CD4-positive, CD25-positive, alpha-beta regulatory T cell (primary cell): ENCODE data around the gene CHAC1. TPM values are rescaled to one million over a fixed set of nuclear protein-coding genes. Genes with fewer than 3 reads are reported as not detected.
"Not testable (repeated sequence)": the region's sequence is repeated elsewhere in the genome, so short reads cannot be mapped to it uniquely, and the experiment has no call there.

Source experiments
- ATAC-seq, 2 donors: fragments of 150-1000 bp; cut with Tn5 transposase; one replicate each; pipeline ENCODE4 v1.10.0; 2021; ENCODE audit warnings: low read depth in 2 of 2, moderate number of reproducible peaks in 2 of 2, moderate library complexity in 1 of 2
- DNase-seq, 3 donors: peaks; one replicate each; pipeline versions ENCODE4 v3.0.0 to v3.0.0-alpha.2; 2012 to 2022; ENCODE audit warnings: mixed read lengths in 1 of 3
- H3K27ac ChIP-seq: one replicate; pipeline ENCODE4 v1.7.0; 2013; ENCODE audit warnings: mild to moderate bottlenecking, low read length; ENCODE audit not compliant: insufficient read depth, poor library complexity, severe bottlenecking
- H3K27me3 ChIP-seq: one replicate; pipeline ENCODE4 v1.7.0; 2013; ENCODE audit warnings: low read length; ENCODE audit not compliant: control insufficient read depth, insufficient read depth
- H3K36me3 ChIP-seq: one replicate; pipeline ENCODE4 v1.7.0; 2013; ENCODE audit warnings: mild to moderate bottlenecking, low read length, moderate library complexity; ENCODE audit not compliant: control insufficient read depth, insufficient read depth
- H3K4me1 ChIP-seq: 2 replicates; pipeline ENCODE4 v1.7.0; 2013; ENCODE audit warnings: mild to moderate bottlenecking, low read length; ENCODE audit not compliant: insufficient read depth, control insufficient read depth, poor library complexity, severe bottlenecking
- H3K4me3 ChIP-seq: one replicate; pipeline ENCODE4 v1.7.0; 2013; ENCODE audit warnings: low read depth, mild to moderate bottlenecking, low read length, moderate library complexity
- H3K9me3 ChIP-seq, 2 experiments: 1 replicate in 1 of 2; 2 replicates in 1 of 2; pipeline ENCODE4 v1.7.0; 2013; ENCODE audit warnings: low read length in 2 of 2, mild to moderate bottlenecking in 1 of 2, moderate library complexity in 1 of 2; ENCODE audit not compliant: control insufficient read depth in 2 of 2
- H3K27ac Mint-ChIP-seq, 3 donors: one replicate each; pipeline ENCODE4 v1.8.0; 2020 to 2022; ENCODE audit warnings: mild to moderate bottlenecking in 3 of 3, mixed read lengths in 3 of 3, moderate library complexity in 2 of 3
- H3K27me3 Mint-ChIP-seq: one replicate; pipeline ENCODE4 v1.8.0; 2022; ENCODE audit warnings: mild to moderate bottlenecking, mixed read lengths
- H3K36me3 Mint-ChIP-seq: one replicate; pipeline ENCODE4 v1.8.0; 2020; ENCODE audit warnings: mixed read lengths
- H3K4me1 Mint-ChIP-seq, 4 donors: one replicate each; pipeline ENCODE4 v1.8.0; 2020 to 2022; ENCODE audit warnings: mixed read lengths in 4 of 4, mild to moderate bottlenecking in 1 of 4
- H3K4me3 Mint-ChIP-seq, 4 donors: one replicate each; pipeline ENCODE4 v1.8.0; 2020 to 2022; ENCODE audit warnings: mild to moderate bottlenecking in 4 of 4, mixed read lengths in 4 of 4, moderate library complexity in 3 of 4
- H3K9me3 Mint-ChIP-seq, 7 donors: one replicate each; pipeline ENCODE4 v1.8.0; 2020 to 2022; ENCODE audit warnings: mixed read lengths in 7 of 7, mild to moderate bottlenecking in 3 of 7, moderate library complexity in 2 of 7
- polyA plus RNA-seq, 4 donors: library from polyadenylated mRNA; unstranded; fragments of 300-500 nt; fragmentation: Illumina TruSeq; gene quantifications; one replicate each; pipeline ENCODE4 v1.2.3, GENCODE V29; 2021
- total RNA-seq: library from RNA; stranded (reverse); gene quantifications from one replicate; pipeline ENCODE4 v1.2.3, GENCODE V29; 2022

Gene CHAC1
- total and polyA plus RNA-seq, 5 donors from 2014 or later = 0.26 to 0.64 (median 0.45) TPM; not detected in 2

GRCh38 chr15:40957581-40958051 is 4.3 kb downstream of the CHAC1 start:
- Mint-ChIP-seq H3K4me3 (peak overlapping the region in 1 of 4 donors; percentile 10), H3K9me3 (no peaks in the 10 kb centered on the region), H3K36me3 (no peaks in the 10 kb centered on the region), H3K27me3 (peaks cover 24% of the 10 kb centered on the region), H3K4me1 (peaks cover 0 to 21% (median 11%) of the 10 kb centered on the region in 4 donors), H3K27ac (no peak overlapping the region)
- Histone ChIP-seq H3K4me3 (no peak overlapping the region), H3K4me1 (peaks cover 12% of the 10 kb centered on the region), H3K27me3 (no peaks in the 10 kb centered on the region), H3K27ac (no peak overlapping the region), H3K9me3 (no peaks in the 10 kb centered on the region), H3K36me3 (no peaks in the 10 kb centered on the region)
- ATAC-seq (no peak), DNase-seq (no peak)

DNA sequence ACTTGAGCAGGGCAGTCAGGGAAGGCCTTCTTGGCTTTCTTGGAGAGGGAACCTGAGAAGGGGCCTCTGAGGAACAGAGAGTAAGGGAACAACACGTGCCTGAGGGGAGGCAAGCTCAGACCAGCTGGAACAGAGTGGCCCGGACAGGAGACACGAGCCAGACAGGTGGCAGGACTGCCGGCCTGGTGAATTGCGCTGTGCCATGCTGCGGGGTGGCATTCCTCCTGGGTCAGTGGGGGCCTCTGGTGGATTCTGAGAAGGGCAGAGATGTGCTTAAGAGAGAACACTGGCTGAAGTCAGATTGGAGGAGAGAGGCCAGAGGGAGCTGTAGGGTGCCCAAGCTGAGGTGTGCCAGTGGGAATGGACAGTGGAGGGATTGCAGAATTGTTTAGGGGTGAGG is 4.9 kb downstream of the CHAC1 start:
- Histone ChIP-seq H3K4me3 (no peak overlapping the region), H3K9me3 (no peaks in the 10 kb centered on the region), H3K36me3 (no peaks in the 10 kb centered on the region), H3K27me3 (no peaks in the 10 kb centered on the region), H3K27ac (no peak overlapping the region), H3K4me1 (peaks cover 8% of the 10 kb centered on the region)
- no peaks in the 10 kb centered on the region for H3K36me3 Mint-ChIP-seq
- ATAC-seq = no peak
- DNase-seq = no peak
- H3K4me3 Mint-ChIP-seq = peak overlapping the region in 2 of 4 donors; percentile 10
- peak overlapping the region in 1 of 3 donors; percentile 67 for H3K27ac Mint-ChIP-seq
- peaks cover 22% of the 10 kb centered on the region for H3K27me3 Mint-ChIP-seq
- H3K4me1 Mint-ChIP-seq = peaks cover 0 to 17% (median 10%) of the 10 kb centered on the region in 4 donors
- H3K9me3 Mint-ChIP-seq = no peaks in the 10 kb centered on the region

- Histone ChIP-seq H3K27me3 (no peaks in the 10 kb centered on the region), H3K4me3 (no peak overlapping the region), H3K36me3 (no peaks in the 10 kb centered on the region), H3K27ac (no peak overlapping the region), H3K4me1 (peaks cover 5% of the 10 kb centered on the region), H3K9me3 (no peaks in the 10 kb centered on the region)
- Mint-ChIP-seq H3K4me1 (peaks cover 0 to 12% (median 8%) of the 10 kb centered on the region in 4 donors), H3K9me3 (no peaks in the 10 kb centered on the region), H3K27me3 (peaks cover 19% of the 10 kb centered on the region), H3K27ac (peak overlapping the region; percentile 32 to 66 (median 34)), H3K36me3 (no peaks in the 10 kb centered on the region), H3K4me3 (peak overlapping the region in 1 of 4 donors; percentile 10)
- DNase-seq (no peak), ATAC-seq (no peak)
Measured at GRCh38 chr15:40958723-40959122, 5.5 kb downstream of the CHAC1 start.

GRCh38 chr15:40959331-40960141 is 6.3 kb downstream of the CHAC1 start:
- peaks cover 24% of the 10 kb centered on the region for H3K27me3 Mint-ChIP-seq
- H3K27ac Mint-ChIP-seq = peak overlapping the region in 2 of 3 donors; percentile 25 to 60
- H3K36me3 Mint-ChIP-seq = no peaks in the 10 kb centered on the region
- DNase-seq = no peak
- Histone ChIP-seq H3K4me3 (no peak overlapping the region), H3K27ac (no peak overlapping the region), H3K27me3 (no peaks in the 10 kb centered on the region), H3K4me1 (no peaks in the 10 kb centered on the region), H3K9me3 (no peaks in the 10 kb centered on the region), H3K36me3 (no peaks in the 10 kb centered on the region)
- peaks cover 0 to 4% (median 2%) of the 10 kb centered on the region in 4 donors for H3K4me1 Mint-ChIP-seq
- no peak for ATAC-seq
- H3K9me3 Mint-ChIP-seq = no peaks in the 10 kb centered on the region
- no peak overlapping the region for H3K4me3 Mint-ChIP-seq

GRCh38 chr15:40960151-40960885 is 7.0 kb downstream of the CHAC1 start:
- no peak for ATAC-seq
- no peaks in the 10 kb centered on the region for H3K4me1 ChIP-seq
- H3K27ac Mint-ChIP-seq = peak overlapping the region in 2 of 3 donors; percentile 25 to 60

GRCh38 chr15:40960925-40961324 is 7.7 kb downstream of the CHAC1 start:
- Mint-ChIP-seq H3K27me3 (peaks cover 21% of the 10 kb centered on the region), H3K4me3 (no peak overlapping the region), H3K36me3 (no peaks in the 10 kb centered on the region), H3K4me1 (peaks cover 0 to 3% (median 2%) of the 10 kb centered on the region in 4 donors), H3K27ac (no peak overlapping the region), H3K9me3 (no peaks in the 10 kb centered on the region)
- no peak overlapping the region for H3K27ac ChIP-seq
- no peak overlapping the region for H3K4me3 ChIP-seq
- no peak for DNase-seq
- no peaks in the 10 kb centered on the region for H3K36me3 ChIP-seq
- no peak for ATAC-seq
- no peaks in the 10 kb centered on the region for H3K4me1 ChIP-seq
- no peaks in the 10 kb centered on the region for H3K9me3 ChIP-seq
- H3K27me3 ChIP-seq = no peaks in the 10 kb centered on the region

More at GRCh38 chr15:40960151-40960885, 7.0 kb downstream of the CHAC1 start:
- no peaks in the 10 kb centered on the region for H3K27me3 ChIP-seq
- H3K9me3 Mint-ChIP-seq = no peaks in the 10 kb centered on the region
- H3K9me3 ChIP-seq = no peaks in the 10 kb centered on the region
- no peaks in the 10 kb centered on the region for H3K36me3 ChIP-seq
- no peak overlapping the region for H3K4me3 Mint-ChIP-seq
- no peaks in the 10 kb centered on the region for H3K36me3 Mint-ChIP-seq
- no peak for DNase-seq
- H3K27ac ChIP-seq = no peak overlapping the region
- H3K4me3 ChIP-seq = no peak overlapping the region
- peaks cover 21% of the 10 kb centered on the region for H3K27me3 Mint-ChIP-seq
- peaks cover 0 to 3% (median 2%) of the 10 kb centered on the region in 4 donors for H3K4me1 Mint-ChIP-seq

- not testable (repeated sequence) for H3K27me3 ChIP-seq, H3K9me3 Mint-ChIP-seq, H3K4me3 ChIP-seq, H3K27ac ChIP-seq, H3K9me3 ChIP-seq, H3K36me3 ChIP-seq, H3K4me1 Mint-ChIP-seq, H3K27ac Mint-ChIP-seq, DNase-seq, ATAC-seq, H3K36me3 Mint-ChIP-seq, H3K4me1 ChIP-seq, H3K4me3 Mint-ChIP-seq
- peaks cover 27% of the 10 kb centered on the region for H3K27me3 Mint-ChIP-seq
Measured at GRCh38 chr15:40961740-40962139, 8.5 kb downstream of the CHAC1 start.
